HG02981 (cell line): ENCODE data around the gene AMDHD2.
A peak's percentile ranks its signal among the peaks of the same experiment; 100 is the strongest.
"Not testable (repeated sequence)": the region's sequence is repeated elsewhere in the genome, so short reads cannot be mapped to it uniquely, and the experiment has no call there.

Source experiments
- ATAC-seq: cut with Tn5 transposase; IDR thresholded peaks from one replicate; pipeline ENCODE4 v1.9.1; 2021; ENCODE audit warnings: mild to moderate bottlenecking, moderate library complexity; ENCODE audit not compliant: unreplicated experiment

Gene AMDHD2, protein sequence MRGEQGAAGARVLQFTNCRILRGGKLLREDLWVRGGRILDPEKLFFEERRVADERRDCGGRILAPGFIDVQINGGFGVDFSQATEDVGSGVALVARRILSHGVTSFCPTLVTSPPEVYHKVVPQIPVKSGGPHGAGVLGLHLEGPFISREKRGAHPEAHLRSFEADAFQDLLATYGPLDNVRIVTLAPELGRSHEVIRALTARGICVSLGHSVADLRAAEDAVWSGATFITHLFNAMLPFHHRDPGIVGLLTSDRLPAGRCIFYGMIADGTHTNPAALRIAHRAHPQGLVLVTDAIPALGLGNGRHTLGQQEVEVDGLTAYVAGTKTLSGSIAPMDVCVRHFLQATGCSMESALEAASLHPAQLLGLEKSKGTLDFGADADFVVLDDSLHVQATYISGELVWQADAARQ

GRCh38 chr16:2520097-2520783, at the start of gene AMDHD2:
AMDHD2 (plus strand) TSS chr16:2520371; CDS start chr16:2520459, 88 bp downstream.
- peak; percentile 45 for ATAC-seq

- no peak for ATAC-seq
Observed at GRCh38 chr16:2470603-2471015, 49.6 kb upstream of the AMDHD2 start.

DNA sequence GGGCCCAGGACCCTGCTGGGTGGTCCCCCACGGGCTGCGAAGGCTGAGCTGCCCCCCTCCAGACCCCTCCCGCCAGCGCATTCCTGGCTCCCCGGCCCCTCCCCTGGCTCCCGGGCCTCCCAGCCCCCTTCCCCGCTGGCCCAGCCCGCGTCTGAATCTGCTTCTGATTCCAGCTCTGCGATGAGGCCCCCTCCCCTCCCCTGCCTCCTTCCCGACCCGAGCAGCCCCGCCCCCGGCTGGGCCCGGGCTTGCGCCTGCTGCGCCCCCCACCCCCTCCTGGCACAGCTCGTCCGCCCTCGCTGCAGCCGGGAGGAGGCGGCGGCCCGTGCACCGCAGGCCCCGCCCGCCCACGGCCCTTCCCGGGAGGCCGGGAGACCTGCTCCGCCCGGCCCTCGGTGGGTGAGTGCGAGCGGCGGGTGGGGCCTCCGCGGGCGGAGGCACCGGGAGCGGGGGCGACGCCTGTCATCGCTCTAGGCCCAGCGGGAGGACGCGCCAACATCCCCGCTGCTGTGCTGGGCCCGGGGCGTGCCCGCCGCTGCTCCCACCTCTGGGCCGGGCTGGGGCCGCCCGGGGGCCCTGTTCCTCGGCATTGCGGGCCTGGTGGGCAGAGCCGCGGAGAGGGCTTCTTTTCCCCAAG, 49.0 kb upstream of the AMDHD2 start, which contains the start of gene NTN3:
Gene NTN3, plus strand, starts transcription at position 282 of the 637 bp plus-strand sequence. CDS start 405 bp downstream, outside the sequence.
- ATAC-seq, result no peak

- no peak for ATAC-seq
Observed at GRCh38 chr16:2471653-2472487, 48.3 kb upstream of the AMDHD2 start.

DNA sequence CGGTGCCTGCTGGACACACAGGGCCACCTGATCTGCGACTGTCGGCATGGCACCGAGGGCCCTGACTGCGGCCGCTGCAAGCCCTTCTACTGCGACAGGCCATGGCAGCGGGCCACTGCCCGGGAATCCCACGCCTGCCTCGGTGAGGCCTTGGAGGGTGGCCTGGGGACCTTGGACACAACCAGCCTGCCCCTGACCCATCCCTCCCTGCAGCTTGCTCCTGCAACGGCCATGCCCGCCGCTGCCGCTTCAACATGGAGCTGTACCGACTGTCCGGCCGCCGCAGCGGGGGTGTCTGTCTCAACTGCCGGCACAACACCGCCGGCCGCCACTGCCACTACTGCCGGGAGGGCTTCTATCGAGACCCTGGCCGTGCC, 47.7 kb upstream of the AMDHD2 start:
- ATAC-seq, result no peak

DNA sequence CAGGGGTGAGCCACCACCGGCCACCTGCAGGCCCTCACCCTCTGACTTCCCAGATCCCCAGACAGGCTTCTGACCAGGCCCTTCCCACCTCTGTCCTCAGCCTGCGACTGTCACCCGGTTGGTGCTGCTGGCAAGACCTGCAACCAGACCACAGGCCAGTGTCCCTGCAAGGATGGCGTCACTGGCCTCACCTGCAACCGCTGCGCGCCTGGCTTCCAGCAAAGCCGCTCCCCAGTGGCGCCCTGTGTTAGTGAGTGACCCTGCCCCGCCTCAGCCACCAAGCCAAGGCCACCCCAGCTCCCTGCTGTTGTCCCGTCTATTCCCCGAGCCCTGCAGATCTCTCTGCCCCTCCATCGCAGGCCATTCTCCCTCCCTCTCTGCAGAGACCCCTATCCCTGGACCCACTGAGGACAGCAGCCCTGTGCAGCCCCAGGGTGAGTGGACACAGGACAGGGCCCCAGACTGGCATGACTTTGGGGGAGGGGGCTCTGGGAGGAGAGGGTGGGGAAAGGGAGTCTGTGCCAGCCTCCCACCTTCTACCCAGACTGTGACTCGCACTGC, 47.2 kb upstream of the AMDHD2 start:
- ATAC-seq, result no peak

DNA sequence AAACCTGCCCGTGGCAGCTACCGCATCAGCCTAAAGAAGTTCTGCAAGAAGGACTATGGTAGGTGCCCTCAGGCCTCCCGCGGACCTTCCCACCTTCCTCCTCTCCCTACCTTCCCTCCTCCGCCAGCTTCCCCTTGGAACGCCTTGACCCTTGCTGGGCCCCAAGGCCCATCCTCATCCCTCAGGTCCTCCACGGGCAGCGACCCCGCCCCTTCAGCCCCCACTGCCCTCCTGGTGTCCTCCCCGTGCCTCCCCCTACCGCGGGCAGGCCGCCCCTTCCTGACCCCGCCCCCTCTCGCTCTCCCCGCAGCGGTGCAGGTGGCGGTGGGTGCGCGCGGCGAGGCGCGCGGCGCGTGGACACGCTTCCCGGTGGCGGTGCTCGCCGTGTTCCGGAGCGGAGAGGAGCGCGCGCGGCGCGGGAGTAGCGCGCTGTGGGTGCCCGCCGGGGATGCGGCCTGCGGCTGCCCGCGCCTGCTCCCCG, 46.7 kb upstream of the AMDHD2 start:
- ATAC-seq, result no peak

DNA sequence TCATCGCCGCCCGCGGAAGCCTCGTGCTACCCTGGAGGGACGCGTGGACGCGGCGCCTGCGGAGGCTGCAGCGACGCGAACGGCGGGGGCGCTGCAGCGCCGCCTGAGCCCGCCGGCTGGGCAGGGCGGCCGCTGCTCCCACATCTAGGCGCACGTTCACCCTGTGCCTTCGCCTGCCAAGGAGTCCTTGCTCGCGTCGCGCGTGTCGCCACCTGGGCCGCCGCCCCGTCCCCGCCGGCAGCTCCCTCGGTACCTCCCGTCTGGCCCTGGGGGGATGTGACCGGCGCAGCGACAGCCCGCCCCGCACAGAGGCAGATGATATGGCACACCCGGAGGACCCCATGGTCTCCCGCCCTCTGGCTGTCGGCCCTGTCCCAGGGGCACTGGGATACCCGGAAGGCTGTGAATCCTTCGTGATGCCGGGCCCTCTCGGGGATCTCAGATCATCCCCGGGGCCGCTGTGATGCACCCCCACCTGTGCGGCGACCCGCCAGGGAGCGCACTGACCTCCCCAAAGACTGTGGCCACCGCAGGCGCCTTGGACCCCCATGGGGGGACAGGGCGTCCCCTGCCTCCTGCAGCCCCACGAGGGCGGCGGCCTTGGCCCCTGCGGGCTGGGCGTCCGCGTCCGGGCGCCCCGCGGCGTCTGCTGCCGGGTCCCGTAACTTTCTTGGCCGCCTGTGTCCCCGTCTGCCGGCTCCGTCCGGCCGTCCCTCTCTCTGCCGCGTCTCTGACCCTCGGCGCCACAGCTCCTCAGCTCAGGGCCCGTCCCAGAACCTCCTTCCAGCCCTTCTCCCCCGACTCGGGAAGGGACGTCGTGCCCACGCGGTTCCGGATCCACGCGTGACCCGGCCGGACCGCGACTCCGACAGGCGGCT, 45.9 kb upstream of the AMDHD2 start:
- ATAC-seq, result peak; percentile 9

GRCh38 chr16:2474877-2475412, 45.2 kb upstream of the AMDHD2 start, which contains the start of gene TBC1D24:
TBC1D24 (plus strand) TSS chr16:2475127; CDS start chr16:2496149, 21,022 bp downstream.
- ATAC-seq, result peak; percentile 44

DNA sequence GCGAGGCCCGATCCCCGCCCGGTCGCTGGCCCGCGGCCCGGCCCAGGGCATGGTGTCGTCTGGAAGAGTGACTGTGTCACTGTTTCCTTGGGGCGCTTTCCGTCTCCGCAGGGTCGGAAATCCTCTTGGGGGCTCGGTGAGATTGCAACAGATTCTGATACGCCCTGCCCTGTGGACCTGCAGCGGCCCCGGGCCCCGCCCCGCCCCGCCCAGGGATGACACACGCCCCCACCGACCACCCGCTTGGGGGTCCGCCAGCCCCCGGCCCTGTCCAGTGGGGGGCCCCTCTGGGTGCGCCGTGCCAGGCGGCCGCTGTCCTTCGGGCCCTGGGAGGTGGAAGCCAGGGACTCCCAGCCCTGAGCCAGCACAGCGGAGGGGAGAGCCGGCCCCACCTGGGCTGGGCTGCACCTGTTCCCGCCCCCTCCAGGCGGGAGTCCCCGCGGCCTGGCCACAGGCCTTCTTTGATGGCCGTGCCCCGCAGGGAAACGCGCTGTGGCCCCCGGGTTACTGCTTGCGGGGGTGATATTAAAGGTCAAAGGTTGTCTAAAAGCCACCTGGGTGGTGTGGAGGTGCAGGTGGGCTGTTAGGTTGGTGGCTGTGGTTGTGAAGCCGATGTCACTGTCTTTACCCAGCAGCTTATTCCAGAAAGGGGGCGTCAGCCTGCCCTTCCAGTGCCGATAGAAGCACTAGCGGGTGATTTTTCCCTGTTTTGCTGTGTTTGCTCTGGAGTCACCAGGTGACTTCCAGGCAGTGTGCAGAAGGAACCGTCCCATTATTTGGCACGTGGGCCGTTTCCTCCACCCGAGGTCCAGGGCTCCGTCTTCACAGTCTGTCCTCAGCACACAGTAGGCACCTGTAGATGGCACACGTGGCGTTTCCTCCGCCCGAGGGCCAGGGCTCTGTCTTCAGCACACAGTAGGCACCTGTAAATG, 44.5 kb upstream of the AMDHD2 start:
- ATAC-seq, result peak; percentile 17

- ATAC-seq, result no peak
Observed at GRCh38 chr16:2476345-2476720, 43.8 kb upstream of the AMDHD2 start.

DNA sequence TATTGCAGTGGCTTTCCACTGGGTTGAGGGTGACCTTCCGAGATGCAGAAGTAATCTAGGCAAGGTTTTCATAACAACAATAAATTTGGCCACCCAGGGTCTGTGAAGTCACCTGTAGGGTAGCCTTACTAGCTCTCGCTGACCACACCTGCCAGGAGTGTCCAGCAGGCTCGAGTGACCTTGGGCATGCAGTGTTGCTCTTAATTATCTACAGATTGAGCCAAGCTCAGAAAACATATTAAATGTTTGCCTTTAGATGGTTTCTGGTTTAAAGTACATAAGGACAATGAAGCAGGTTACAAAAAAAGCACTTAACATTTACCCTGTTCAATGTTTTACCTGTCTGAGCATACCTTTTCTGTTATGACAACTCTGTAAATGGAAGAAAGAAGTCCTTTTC, 43.4 kb upstream of the AMDHD2 start:
- no peak for ATAC-seq

- ATAC-seq, result no peak
Observed at GRCh38 chr16:2477327-2477726, 42.8 kb upstream of the AMDHD2 start.

DNA sequence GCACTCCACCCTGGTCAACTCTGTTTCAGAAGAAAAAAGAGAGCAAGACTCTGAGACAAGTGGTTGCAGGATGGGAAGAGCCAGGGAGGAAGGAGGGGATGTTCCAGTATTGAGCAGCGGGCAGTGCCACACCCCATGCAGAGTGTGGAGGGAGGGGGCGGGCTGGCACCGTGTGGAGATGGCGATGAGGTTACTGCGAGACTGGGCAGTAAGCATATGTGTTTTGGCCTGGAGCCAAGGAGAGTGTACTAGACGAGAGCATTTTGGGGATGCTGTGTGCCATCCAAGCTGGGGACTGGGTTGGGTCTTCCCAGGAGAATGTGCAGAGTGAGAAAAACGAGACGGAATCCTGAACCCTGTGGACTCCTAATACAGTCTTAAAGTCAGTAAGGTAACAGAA, 41.9 kb upstream of the AMDHD2 start:
- ATAC-seq, result no peak

GRCh38 chr16:2479996-2480395, 40.2 kb upstream of the AMDHD2 start:
- ATAC-seq, result not testable (repeated sequence)

DNA sequence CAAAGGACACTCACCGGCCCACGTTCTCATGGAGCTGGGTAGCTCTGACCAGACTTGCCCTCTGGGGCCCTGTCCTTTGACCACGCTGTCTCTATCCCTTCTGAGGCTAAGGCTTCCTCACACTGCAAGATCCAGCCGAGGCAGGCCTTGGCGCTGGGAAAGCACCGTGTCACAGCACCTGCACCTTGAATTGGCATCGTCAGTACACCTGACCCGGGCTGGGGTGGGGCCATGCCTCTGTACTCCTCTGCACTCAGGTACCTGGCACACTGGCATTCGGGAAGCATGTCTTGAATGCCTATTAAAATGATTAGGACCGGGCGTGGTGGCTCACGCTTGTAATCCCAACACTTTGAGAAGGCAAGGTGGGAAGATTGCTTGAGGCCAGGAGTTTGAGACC, 39.2 kb upstream of the AMDHD2 start:
- ATAC-seq, result no peak

- ATAC-seq, result no peak
Observed at GRCh38 chr16:2481676-2482075, 38.5 kb upstream of the AMDHD2 start.

DNA sequence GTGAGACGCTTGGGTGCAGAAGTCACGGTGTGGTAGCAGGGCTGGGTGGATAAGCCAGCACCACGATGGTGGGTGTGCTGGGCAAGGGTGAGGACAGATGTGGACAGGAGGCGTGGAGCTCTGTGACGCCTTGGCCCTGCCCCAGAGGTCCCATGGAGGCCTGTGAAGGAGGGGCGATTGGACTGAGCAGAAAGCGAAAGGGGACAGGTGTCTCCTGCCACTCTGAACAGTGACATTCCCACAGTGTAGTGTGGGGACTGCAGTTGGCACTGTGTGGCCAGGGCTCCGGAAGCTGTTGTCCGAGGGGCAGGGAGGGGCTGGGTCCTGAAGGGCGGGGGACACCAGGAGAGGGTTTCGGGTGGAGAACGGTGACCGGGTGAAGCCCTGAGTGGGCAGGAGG, 37.9 kb upstream of the AMDHD2 start:
- no peak for ATAC-seq
